ENCODE data around the gene ZNF234. TPM values are rescaled to one million over a fixed set of nuclear protein-coding genes. Genes with fewer than 3 reads are reported as not detected.

Gene ZNF234
- total RNA-seq, 6 experiments from 2014 or later, result 2.4 to 5.6 (median 3.5) TPM

- H3K36me3 ChIP-seq, result peaks cover 0 to 15% (median 7%) of the 10 kb centered on the region in 4 donors
- H3K27me3 ChIP-seq, result no peaks in the 10 kb centered on the region
- no peak overlapping the region for H3K4me3 ChIP-seq
Measured at GRCh38 chr19:44109458-44109857, 31.9 kb upstream of the ZNF234 start.

GRCh38 chr19:44111910-44112463, 29.4 kb upstream of the ZNF234 start:
- H3K4me1 ChIP-seq, result peaks cover 0 to 15% (median 3%) of the 10 kb centered on the region in 4 donors
- 21% methylated on average over 17 of the region's 17 CpGs for WGBS (ENCODE audit: insufficient coverage, low coverage, low lambda C conversion rate, missing lambda C conversion rate)

More at GRCh38 chr19:44109458-44109857, 31.9 kb upstream of the ZNF234 start:
- no peak overlapping the region for H3K27ac ChIP-seq
- DNase-seq (no peak), ATAC-seq (no peak)
- TF ChIP-seq POLR2A (IDR thresholded peaks at IDR 0.05) (no peak), CTCF (IDR thresholded peaks at IDR 0.05) (no peak)
- peaks cover 0 to 53% (median 17%) of the 10 kb centered on the region in 4 donors for H3K9me3 ChIP-seq
- peaks cover 0 to 15% (median 3%) of the 10 kb centered on the region in 4 donors for H3K4me1 ChIP-seq
- intact Hi-C loops (cut with DNase I), result no loop called here

GRCh38 chr19:44112802-44113137, 28.6 kb upstream of the ZNF234 start:
- H3K27ac ChIP-seq, result no peak overlapping the region
- TF ChIP-seq POLR2A (IDR thresholded peaks at IDR 0.05), result no peak
- TF ChIP-seq CTCF (IDR thresholded peaks at IDR 0.05), result no peak
- intact Hi-C loops (cut with DNase I), result no loop called here
- H3K9me3 ChIP-seq, result peaks cover 0 to 28% (median 9%) of the 10 kb centered on the region in 4 donors
- H3K36me3 ChIP-seq, result peaks cover 0 to 9% (median 4%) of the 10 kb centered on the region in 4 donors
- H3K27me3 ChIP-seq, result no peaks in the 10 kb centered on the region
- peaks cover 0 to 15% (median 3%) of the 10 kb centered on the region in 4 donors for H3K4me1 ChIP-seq
- H3K4me3 ChIP-seq, result peak overlapping the region; percentile 50 to 85 (median 84)
- peak in 2 of 4 donors; percentile 20 for ATAC-seq
- WGBS (ENCODE audit: insufficient coverage, low coverage, low lambda C conversion rate, missing lambda C conversion rate), result under 1% methylated on average over 11 of the region's 11 CpGs
- no peak for DNase-seq

More at GRCh38 chr19:44111910-44112463, 29.4 kb upstream of the ZNF234 start:
- Histone ChIP-seq H3K27ac (no peak overlapping the region), H3K27me3 (no peaks in the 10 kb centered on the region), H3K4me3 (peak overlapping the region in 1 of 3 donors; percentile 50), H3K36me3 (peaks cover 0 to 11% (median 2%) of the 10 kb centered on the region in 4 donors), H3K9me3 (peaks cover 0 to 36% (median 10%) of the 10 kb centered on the region in 4 donors)
- intact Hi-C loops (cut with DNase I), result no loop called here
- TF ChIP-seq CTCF (IDR thresholded peaks at IDR 0.05), result no peak
- no peak for TF ChIP-seq POLR2A (IDR thresholded peaks at IDR 0.05)
- DNase-seq (no peak), ATAC-seq (no peak)

GRCh38 chr19:44113138-44113783, 28.1 kb upstream of the ZNF234 start, which contains the start of gene ZNF225:
Gene ZNF225, plus strand, starts transcription at chr19:44113399. Its CDS starts 2,429 bp downstream, at chr19:44115828.
- H3K36me3 ChIP-seq, result peaks cover 0 to 14% (median 6%) of the 10 kb centered on the region in 4 donors
- H3K9me3 ChIP-seq, result peaks cover 0 to 24% (median 7%) of the 10 kb centered on the region in 4 donors
- H3K4me3 ChIP-seq, result peak within 1 kb of the TSS; percentile 50 to 85 (median 84)
- peaks cover 0 to 15% (median 3%) of the 10 kb centered on the region in 4 donors for H3K4me1 ChIP-seq
- peak; percentile 98 to 99 (median 98) for ATAC-seq
- intact Hi-C loops (cut with DNase I), result no loop called here
- TF ChIP-seq CTCF (IDR thresholded peaks at IDR 0.05) (no peak), POLR2A (IDR thresholded peaks at IDR 0.05) (peak; percentile 47)
- under 1% methylated on average over 28 of the region's 44 CpGs for WGBS (ENCODE audit: insufficient coverage, low coverage, low lambda C conversion rate, missing lambda C conversion rate)
- no peaks in the 10 kb centered on the region for H3K27me3 ChIP-seq
- H3K27ac ChIP-seq, result peak within 1 kb of the TSS in 1 of 3 donors; percentile 20
- DNase-seq, result peak; percentile 92 to 98 (median 96)

Data from right lobe of liver (tissue), 6 donors.